ENCODE results near the gene OGN.

DNA sequence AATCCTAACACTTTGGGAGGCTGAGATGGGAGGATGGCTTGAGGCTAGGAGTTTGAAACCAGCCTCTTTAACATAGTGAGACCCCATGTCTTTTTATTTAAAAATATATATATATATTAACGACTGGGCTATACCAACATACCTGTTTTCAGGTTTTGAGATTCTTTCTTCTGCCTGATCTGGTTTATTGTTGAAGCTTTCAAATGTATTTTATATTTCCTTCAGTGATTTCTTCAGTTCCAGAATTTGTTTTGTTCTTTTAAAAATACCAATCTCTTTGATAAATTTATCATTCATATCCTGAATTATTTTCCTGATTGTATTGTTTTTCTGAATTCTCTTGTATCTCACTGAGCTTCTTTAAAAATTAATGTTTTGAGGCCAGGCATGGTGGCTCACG lies 31.2 kb downstream of the OGN start:
- TF ChIP-seq EZH2 (IDR thresholded peaks at IDR 0.05; ENCODE audit: borderline replicate concordance, low read depth, low read length, poor library complexity, severe bottlenecking) (no peak), CTCF (conservative IDR thresholded peaks at IDR 0.05; ENCODE audit: low read depth, low read length) (no peak)
